Activated CD8-positive, alpha-beta memory T cell treated with anti-CD3 and anti-CD28 coated beads for 4 hours (primary cell): ENCODE results near the gene COL27A1.

ENCODE experiments used
- DNase-seq, 2 donors: peaks; one replicate each; pipeline ENCODE4 v3.0.0-alpha.2; 2020; ENCODE audit warnings: low read depth in 2 of 2

Gene COL27A1

GRCh38 chr9:114272739-114273431, 117.5 kb downstream of the COL27A1 start:
- DNase-seq = no peak

DNA sequence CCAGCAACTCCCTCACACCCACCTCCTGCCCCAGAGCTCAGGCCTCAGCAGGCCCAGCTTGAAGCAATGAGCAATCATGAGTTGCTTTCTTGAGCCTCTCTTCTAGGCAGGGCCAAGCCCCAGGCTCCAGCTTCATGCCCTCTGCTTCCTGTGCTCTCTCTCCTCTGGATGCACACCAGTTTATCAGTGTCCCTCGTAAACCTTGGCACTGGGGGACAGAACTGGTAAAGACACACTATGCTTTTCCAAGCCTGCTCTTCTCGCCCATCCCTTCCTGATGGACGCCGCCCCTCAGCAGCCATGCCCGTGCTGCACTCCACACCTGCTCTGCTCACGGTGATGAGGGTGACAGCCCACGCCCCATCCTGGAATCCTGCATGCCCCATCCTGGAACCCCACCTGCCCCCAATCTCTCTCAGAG, 118.1 kb downstream of the COL27A1 start:
- no peak for DNase-seq

DNA sequence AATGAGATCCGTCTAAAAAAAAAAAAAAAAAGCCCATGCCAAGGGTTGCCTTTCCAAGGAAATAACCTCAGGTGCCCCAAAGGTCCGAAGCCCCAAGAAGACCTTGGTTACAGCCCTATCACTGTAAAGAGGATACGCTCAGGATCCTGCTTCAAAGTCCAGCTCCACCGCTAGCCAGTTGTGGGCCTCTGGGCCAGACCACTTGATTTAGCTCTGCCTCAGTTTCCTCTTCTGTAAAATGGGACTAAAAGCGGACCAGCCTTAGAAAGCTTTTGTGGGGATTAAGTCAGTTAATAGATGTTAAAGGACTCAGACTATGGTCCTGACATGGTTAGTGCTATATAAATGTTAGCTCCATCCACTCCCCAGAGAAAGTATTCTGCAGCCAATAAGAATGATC, 118.9 kb downstream of the COL27A1 start:
- no peak for DNase-seq

GRCh38 chr9:114275246-114276004, 120.1 kb downstream of the COL27A1 start:
- DNase-seq = no peak

DNA sequence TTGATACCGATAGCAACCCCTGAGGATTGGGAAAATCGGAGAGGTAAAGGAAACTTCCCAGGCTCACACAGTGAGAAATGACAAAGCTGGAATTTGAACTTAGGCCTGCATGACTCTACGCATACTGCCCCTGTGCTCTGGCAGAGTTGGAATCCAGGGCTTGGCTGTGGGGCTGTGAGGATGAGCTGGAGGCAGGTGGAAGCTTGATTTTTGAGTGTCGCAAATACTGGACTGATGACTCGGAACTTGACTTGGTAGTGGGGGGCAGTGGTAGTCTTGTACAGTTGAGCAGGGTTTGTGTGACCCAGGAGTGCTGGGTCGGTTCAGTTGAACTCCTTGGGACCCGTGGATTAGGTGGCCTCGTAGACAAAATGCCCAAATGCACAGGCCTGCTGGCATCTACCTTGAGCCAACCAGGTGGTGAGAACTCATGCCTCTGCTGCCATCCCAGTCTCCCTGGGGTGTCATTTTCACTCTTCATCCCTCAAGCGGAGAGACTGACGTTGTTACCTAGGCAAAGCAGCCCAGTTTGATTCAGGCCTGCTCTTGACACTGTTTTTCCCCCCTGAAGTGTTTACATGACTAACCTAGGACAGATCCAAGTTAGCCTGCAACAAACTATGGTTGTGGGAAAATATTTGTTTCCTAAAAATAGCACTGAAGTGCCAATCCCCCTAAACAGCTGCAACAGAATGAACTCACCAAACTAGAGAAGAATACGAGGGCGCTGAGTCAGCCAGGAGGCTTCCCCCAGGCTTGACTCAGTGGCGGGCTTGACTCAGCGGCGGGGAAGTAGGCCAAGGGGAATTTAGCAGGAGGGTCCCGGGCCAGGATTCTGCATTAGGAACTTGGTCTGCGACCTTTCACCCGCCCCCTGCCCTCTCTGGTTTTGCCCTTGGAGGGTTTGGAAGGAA, 121.8 kb downstream of the COL27A1 start:
- no peak for DNase-seq

GRCh38 chr9:114278356-114278755, 123.0 kb downstream of the COL27A1 start:
- DNase-seq = no peak

DNA sequence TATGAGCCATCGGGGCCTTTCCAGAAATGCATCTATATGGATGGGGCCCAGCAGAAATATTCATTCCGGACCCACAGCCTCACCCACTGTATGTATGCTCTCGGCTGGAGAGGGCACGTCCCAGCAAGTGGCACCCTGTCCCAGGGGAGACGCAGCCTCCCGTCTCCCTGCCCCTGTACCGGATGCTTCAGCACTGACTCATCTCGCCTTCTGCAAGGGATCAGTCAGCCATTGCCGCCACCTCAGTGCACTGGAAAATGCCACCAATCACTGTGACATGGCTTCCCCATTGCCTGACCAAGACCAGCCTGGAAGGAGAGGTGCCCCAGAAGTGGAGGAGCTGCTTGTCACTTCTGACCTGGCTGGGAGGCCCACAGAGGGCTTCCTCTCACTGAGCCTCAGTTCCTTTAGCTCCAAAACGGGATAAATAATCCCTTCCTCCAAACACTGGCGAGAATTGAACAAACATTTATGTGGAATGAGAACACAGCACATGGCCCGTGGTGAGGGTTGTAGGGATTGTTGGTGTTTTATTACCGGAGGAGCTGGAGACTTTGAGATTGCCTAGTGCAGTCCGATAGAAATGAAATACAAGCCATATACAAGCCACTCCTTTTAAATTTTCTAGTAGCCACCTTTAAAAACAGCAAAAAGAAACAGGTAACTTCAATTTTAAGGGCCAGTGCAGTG, 123.7 kb downstream of the COL27A1 start:
- DNase-seq = no peak

DNA sequence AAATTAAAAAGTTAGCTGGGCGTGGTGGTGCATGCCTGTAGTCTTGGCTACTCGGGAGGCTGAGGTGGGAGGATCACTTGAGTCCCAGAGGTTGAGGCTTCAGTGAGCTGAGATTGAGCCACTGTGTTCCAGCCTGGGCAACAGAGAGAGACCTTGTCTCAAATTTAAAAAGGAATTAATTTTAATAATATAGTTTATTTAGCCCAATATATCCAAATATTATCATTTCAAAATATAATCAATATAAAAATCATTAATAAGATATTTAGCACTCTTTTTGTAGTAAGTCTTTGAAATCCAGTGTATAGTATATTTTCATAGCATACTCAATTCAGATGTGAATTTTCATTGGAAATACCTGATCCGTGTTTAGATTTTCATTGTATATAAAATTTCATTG, 124.4 kb downstream of the COL27A1 start:
- no peak for DNase-seq

GRCh38 chr9:114280636-114281472, 125.5 kb downstream of the COL27A1 start:
- no peak for DNase-seq

DNA sequence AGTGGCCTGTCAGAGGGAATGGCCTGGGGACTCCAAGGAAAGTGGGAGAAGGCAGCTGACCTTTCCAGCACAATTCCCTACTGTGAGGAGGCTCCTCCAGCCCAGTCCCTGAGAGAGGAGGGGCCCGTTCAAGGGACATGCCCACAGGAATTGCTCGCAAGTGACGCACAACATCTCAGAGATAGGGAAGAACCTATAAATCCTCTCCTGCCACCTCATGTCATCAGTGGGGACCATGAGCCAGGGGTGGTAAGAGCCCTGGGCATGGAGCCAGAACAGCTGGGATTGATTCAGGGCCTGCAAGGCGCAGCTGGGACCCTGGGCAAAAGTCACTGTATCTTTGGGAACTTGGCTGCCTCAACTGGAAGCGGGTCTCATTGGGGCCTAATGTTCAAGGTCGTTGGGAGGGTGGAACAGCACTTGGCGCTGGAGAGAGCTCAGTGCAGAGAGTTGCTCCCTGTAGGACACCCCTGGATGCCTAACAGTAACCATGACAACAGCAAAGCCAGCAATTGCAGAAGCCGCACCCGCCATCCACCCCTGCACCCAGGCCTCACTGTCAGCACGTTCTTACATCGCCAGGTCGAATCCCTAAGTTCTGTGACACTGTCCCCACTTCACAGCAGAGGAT, 126.3 kb downstream of the COL27A1 start:
- no peak for DNase-seq

DNA sequence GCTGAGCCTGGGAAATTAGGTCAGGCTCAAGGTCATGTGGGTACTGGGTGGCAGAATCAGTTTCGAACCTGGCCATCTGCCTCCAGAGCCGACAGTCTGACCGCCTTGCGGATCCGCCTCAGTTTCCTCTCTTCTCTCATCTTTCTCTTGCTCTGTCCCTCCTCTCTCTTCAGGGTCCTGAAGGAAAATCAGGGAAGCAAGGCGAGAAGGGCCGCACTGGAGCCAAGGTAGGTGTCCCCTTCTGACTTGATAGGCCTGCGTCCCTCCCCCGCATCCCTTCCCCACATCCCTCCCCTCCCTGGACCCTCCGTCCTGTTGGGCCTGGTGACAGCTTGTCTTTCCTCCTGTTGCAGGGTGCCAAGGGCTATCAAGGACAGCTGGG, 126.8 kb downstream of the COL27A1 start:
- DNase-seq = no peak

- no peak for DNase-seq
Measured at GRCh38 chr9:114282507-114282906, 127.2 kb downstream of the COL27A1 start.

DNA sequence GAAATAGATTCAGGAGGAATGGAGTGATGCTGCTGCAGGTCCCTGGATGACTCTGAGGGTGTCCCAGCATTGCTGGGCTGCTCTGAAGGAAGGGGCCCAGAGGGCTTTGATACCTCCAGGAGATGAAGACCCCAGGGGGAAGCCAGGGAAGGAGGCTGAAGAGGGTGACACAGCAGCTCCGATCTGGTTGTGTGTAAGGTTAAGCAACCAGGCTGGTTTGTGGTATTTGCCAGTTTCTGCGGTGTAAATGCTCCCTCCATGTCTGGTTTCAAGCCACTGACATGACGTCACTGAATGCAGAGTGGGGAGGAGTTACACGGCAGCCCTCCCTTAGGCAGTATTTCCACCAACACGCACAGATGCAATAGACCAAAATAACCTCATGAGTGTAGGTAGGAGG, 127.6 kb downstream of the COL27A1 start:
- no peak for DNase-seq

GRCh38 chr9:114283551-114284111, 128.3 kb downstream of the COL27A1 start:
- no peak for DNase-seq

DNA sequence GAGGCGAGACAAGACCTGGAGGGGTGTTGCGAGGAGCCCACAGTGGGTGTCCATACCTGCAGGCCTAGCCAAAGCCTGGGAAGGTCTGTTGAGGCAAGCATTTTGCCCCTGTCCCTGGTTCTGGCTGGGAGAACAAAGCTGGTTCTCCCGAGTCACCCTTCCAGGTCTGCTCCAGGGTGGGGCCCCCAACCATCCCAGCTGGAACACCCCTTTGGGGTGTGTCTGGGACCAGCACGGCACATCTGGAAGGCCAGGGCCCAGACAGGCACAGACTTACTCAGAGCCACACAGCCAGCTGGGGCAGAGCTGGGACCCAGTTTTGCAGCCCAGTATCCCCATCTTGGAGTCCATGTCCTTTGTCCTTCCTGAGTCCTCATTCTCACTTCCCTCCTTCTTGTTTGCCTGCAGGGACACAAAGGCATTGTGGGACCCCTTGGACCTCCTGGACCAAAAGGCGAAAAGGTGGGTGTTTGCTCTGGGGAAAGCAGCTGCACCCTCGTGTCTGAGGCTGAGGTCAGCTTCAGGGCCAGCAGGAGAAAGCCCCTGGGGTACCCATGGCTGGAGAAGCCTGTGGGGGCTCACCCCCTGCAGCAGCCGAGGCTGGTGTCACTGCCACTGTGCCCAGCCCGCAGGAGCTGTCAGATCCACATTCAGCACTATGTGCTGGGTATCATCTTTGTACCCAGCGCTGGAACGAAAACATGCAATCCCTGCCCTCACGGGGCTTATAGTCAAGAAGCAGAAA, 129.2 kb downstream of the COL27A1 start:
- DNase-seq = no peak

DNA sequence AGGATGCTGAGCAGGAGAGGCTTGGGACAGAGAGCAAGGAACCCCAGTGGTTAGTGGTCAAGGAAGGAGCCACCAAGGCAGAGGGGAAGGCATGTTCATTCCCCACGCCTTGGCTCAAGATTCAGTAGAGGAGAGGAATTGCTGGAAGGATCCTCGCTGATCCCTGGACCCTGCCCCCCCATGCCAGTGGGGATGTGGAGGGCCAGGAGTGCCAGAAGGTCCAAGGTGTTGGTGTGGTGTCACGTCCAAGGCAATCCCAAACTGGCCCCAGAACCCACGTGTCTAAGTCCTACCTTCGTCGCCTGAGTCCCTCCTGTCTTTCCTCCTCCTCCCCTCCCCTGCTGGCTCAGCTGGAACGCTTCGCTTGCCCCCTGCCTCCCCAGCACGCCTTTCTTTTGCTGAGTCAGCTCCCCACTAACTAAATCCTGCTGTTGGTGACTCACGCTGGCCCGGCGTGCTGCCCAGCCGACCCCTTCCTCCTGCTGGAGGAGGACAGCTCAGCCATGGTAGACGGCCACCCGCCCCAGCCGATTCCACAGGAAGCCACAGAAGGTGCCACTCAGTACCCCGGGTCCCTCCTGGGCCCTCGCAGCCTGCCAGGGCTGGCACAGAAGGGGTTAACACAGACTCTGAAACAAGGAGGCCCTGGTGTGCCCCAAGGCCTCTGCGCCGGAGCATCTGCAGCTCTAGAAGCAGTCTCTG, 130.0 kb downstream of the COL27A1 start:
- no peak for DNase-seq

DNA sequence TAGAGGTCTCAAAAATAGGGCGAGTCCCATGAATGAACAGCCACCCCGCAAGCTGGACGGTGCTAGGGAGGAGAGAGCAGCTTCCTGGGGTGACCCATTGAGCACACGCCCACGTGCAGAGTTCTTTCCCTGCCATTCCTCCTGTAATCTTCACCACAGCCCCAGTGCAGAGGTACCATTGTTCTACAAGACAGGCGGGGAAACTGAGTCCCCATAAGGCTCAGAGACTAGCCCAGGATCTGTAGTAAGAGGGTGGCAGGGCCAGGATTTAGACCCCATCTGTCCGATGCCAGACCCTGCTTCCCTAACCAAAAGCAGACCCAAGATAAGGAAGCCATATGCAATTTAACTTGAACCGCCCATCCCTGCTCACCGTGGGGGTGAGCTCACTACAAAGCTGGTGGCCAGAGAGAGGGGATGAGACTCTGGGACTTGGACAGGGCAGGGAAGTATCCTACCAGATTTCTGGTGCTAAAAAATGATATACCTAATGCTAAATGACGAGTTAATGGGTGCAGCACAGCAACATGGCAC, 130.9 kb downstream of the COL27A1 start:
- DNase-seq = no peak

- DNase-seq = no peak
Measured at GRCh38 chr9:114287001-114287762, 131.8 kb downstream of the COL27A1 start.
